Common myeloid progenitor, CD34-positive (primary cell): ENCODE data around the gene NADSYN1.

Source experiments
- CTCF ChIA-PET: fragments of 350-600 bp; sonication (Branson Sonifier 250); formaldehyde crosslinking; loops from one replicate; lab custom pipeline; 2021; ENCODE audit warnings: antibody characterized with exemption; lab: Charles Lee
- POLR2A ChIA-PET: fragments of 350-600 bp; sonication (Branson Sonifier 250); formaldehyde crosslinking; loops from one replicate; lab custom pipeline; 2021; ENCODE audit warnings: antibody characterized with exemption; lab: Charles Lee
- DNase-seq, 3 donors: peaks; one replicate each; pipeline versions ENCODE4 v3.0.0 to v3.0.0-alpha.2; 2013
- H3K27ac ChIP-seq, 2 experiments: 1 replicate in 1 of 2; 2 replicates in 1 of 2; pipeline ENCODE4 v1.7.0; 2013; ENCODE audit warnings: inconsistent platforms in 2 of 2, low read length in 2 of 2, mild to moderate bottlenecking in 2 of 2, low read depth in 1 of 2, moderate library complexity in 1 of 2; ENCODE audit not compliant: severe bottlenecking in 2 of 2, insufficient read depth in 1 of 2, poor library complexity in 1 of 2
- H3K27me3 ChIP-seq, 5 experiments: replicated peaks in 2 of 5; 1 replicate in 3 of 5; 2 replicates in 2 of 5; pipeline versions ENCODE4 v1.6.1 to v1.7.0; 2013; ENCODE audit warnings: low read length in 4 of 5, mild to moderate bottlenecking in 2 of 5, moderate library complexity in 2 of 5, inconsistent platforms in 1 of 5; ENCODE audit not compliant: insufficient read depth in 5 of 5, control insufficient read depth in 4 of 5
- H3K36me3 ChIP-seq, 4 experiments: 1 replicate in 2 of 4; 2 replicates in 2 of 4; pipeline versions ENCODE4 v1.6.1 to v1.7.0; 2013; ENCODE audit warnings: low read length in 3 of 4, control low read depth in 1 of 4, mild to moderate bottlenecking in 1 of 4; ENCODE audit not compliant: control insufficient read depth in 4 of 4, insufficient read depth in 4 of 4
- H3K4me1 ChIP-seq, 4 experiments: 1 replicate in 3 of 4; 2 replicates in 1 of 4; pipeline versions ENCODE4 v1.6.1 to v1.7.1; 2013; ENCODE audit warnings: low read length in 3 of 4, mild to moderate bottlenecking in 3 of 4, control low read depth in 1 of 4, inconsistent platforms in 1 of 4, moderate library complexity in 1 of 4; ENCODE audit not compliant: control insufficient read depth in 4 of 4, insufficient read depth in 4 of 4; ENCODE audit errors: control extremely low read depth in 1 of 4
- H3K4me3 ChIP-seq, 7 experiments: 1 replicate in 4 of 7; 2 replicates in 3 of 7; pipeline versions ENCODE4 v1.5.1 to v1.7.0; 2013; ENCODE audit warnings: mild to moderate bottlenecking in 7 of 7, low read length in 6 of 7, moderate library complexity in 6 of 7, inconsistent platforms in 2 of 7, low read depth in 2 of 7, control low read depth in 1 of 7; ENCODE audit not compliant: insufficient read depth in 4 of 7, control insufficient read depth in 1 of 7; ENCODE audit errors: extremely low read depth in 1 of 7
- H3K9me3 ChIP-seq, 5 experiments: 1 replicate in 4 of 5; 2 replicates in 1 of 5; pipeline versions ENCODE4 v1.6.1 to v1.7.1; 2013; ENCODE audit warnings: low read length in 4 of 5, mild to moderate bottlenecking in 2 of 5, inconsistent platforms in 1 of 5, low read depth in 1 of 5, moderate library complexity in 1 of 5; ENCODE audit not compliant: control insufficient read depth in 4 of 5, insufficient read depth in 2 of 5; ENCODE audit errors: control extremely low read depth in 1 of 5
- WGBS: methylation state at CpG from one replicate; pipeline ENCODE4 v1.1.5; 2013; ENCODE audit not compliant: insufficient coverage; 5-methylcytosine and 5-hydroxymethylcytosine counted together

NADSYN1 gene

DNA sequence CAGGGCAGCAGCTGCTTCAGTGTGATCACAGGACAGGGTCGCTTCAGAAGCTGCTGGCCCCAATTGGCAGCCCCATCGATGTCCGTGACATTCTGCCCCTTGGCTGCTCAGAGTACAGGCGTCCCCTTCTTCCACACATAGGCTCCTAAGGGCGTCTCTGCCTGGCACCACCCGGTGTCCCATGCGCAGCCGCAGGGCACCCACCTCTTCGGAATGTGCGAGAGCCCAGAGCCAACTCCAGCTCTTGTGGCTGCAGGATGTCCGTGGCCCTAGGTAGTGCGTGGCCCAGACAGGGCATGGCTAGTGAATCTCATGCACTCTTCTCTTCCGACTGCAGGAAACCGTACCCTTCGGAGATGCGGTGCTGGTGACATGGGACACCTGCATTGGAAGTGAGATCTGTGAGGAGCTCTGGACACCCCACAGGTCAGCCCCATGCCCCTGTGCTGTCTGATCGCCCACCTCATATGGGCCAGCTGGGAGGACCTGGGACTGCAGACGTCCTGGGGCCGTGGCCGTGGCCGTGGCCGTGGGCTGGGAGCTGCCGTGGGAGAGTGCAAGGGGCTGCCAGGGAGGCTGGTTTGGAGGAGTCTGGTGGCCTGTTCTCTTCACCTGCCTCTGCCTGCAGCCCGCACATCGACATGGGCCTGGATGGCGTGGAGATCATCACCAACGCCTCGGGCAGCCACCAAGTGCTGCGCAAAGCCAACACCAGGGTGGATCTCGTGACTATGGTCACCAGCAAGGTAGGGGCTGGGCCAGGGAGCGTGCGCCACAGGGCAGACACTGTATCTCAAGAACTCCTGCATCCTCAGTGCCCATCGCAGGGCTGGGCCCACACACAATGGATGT lies 20.2 kb downstream of the NADSYN1 start:
- H3K36me3 ChIP-seq, result peaks cover 5 to 73% (median 62%) of the 10 kb centered on the region in 4 experiments
- no peak overlapping the region for H3K27ac ChIP-seq
- peaks cover 0 to 4% (median 0%) of the 10 kb centered on the region in 5 experiments for H3K9me3 ChIP-seq
- H3K4me3 ChIP-seq, result no peak overlapping the region
- no peaks in the 10 kb centered on the region for H3K4me1 ChIP-seq
- ChIA-PET CTCF (no interaction called here), POLR2A (no interaction called here)
- H3K27me3 ChIP-seq, result no peaks in the 10 kb centered on the region
- no peak for DNase-seq
- WGBS, result 99% methylated on average over 32 of the region's 33 CpGs

DNA sequence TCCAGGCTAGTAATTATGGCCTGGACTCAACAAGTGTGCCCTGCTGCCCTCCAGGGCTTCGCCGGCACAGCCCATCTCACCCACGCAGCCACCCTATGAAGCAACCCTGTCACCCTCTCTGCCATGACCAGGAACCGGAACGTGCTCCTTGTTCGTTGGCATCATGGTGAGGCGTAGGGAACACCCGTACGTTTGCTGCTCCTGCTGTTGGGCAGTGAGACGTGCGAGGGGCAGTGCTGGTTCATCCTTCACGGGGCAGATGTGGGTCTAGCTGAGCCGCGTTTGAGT lies 20.7 kb downstream of the NADSYN1 start:
- Histone ChIP-seq H3K27ac (no peak overlapping the region), H3K27me3 (no peaks in the 10 kb centered on the region), H3K9me3 (peaks cover 0 to 4% (median 0%) of the 10 kb centered on the region in 5 experiments), H3K4me3 (no peak overlapping the region), H3K36me3 (peaks cover 5 to 79% (median 67%) of the 10 kb centered on the region in 4 experiments), H3K4me1 (no peaks in the 10 kb centered on the region)
- DNase-seq, result no peak
- CTCF ChIA-PET, result no interaction called here
- 99% methylated on average over 14 of the region's 14 CpGs for WGBS
- POLR2A ChIA-PET, result no interaction called here

DNA sequence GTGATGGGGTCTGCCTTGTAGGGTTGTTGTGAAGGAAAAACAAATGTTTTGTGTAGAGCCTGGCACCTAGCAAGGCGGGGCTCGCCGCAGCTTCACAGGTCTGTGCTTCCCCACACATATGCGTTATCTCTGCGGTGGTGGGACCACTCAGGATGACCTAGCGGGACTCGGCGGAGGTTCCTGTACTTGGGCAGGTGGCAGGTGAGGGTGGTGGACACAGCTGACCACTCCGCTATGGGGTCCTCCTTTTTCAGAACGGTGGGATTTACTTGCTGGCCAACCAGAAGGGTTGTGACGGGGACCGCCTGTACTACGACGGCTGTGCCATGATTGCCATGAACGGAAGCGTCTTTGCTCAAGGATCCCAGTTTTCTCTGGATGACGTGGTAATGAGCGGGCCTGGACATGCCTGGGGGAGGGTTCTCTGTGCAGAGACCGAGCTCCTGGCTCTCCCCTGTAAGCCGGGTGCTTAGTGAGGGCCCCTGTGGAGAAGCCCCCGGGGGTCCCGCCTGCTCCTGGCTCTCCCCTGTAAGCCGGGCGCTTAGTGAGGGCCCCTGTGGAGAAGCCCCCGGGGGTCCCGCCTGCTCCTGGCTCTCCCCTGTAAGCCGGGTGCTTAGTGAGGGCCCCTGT lies 21.3 kb downstream of the NADSYN1 start:
- Histone ChIP-seq H3K4me3 (no peak overlapping the region), H3K27ac (no peak overlapping the region), H3K9me3 (peaks cover 0 to 1% (median 0%) of the 10 kb centered on the region in 5 experiments), H3K4me1 (no peaks in the 10 kb centered on the region), H3K36me3 (peaks cover 5 to 80% (median 72%) of the 10 kb centered on the region in 4 experiments), H3K27me3 (no peaks in the 10 kb centered on the region)
- WGBS, result 96% methylated on average over 24 of the region's 27 CpGs
- no peak for DNase-seq
- ChIA-PET CTCF (no interaction called here), POLR2A (no interaction called here)

DNA sequence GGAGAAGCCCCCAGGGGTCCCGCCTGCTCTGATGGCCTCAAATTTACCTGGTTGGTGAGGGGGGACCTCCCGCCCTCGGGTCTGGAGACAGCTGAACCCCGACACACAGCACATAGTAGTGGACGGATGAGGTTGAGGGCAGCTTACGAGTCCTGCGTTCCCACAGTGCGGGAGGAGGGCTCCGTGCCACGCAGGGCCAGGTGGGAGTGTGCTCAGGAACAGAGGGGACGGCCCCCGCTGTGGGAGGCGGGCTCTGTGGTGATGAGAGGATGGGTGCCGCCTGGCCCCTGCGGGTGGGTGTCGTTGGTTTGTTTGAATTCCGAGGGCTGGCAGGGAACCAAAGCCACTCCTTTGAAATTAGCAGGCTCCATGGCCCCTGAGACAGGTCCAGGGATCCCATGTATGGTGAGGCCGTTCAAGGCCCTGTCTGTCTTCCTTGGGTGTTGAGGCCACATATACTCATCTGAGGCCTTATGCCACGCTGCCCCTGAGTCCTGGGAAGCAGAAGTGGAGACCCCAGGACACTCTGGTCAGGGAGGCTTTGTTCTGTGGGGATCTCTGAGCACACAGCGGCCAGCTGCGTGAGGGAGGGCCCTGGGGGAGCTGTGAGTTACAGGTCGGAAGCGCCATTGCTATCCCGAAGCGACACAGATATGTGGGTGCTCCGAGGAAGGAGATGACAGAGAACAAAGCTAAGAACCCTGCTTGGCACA lies 21.9 kb downstream of the NADSYN1 start:
- DNase-seq, result no peak
- ChIA-PET POLR2A (no interaction called here), CTCF (no interaction called here)

DNA sequence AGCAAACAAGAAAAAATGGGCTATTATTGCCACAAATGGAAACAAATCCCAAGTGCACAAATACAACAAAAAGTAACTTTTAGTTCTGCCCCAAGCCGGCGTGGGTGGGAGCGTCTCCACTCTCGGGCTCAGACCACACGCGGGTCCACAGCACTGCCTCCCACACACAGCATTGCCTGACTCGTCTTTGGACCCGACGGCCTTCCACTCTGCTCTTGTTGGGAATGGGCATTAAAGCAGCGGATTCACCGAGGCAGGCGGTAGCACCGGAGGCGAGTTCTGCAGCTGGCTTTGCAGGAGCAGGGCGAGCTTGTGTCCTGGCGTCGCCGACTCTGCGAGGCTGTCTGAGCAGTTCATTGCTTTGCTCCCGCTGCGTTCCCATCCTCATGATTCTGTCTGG lies 23.0 kb downstream of the NADSYN1 start:
- Histone ChIP-seq H3K27me3 (no peaks in the 10 kb centered on the region), H3K27ac (no peak overlapping the region), H3K36me3 (peaks cover 5 to 96% (median 82%) of the 10 kb centered on the region in 4 experiments), H3K4me1 (no peaks in the 10 kb centered on the region), H3K9me3 (no peaks in the 10 kb centered on the region), H3K4me3 (no peak overlapping the region)
- ChIA-PET POLR2A (no interaction called here), CTCF (no interaction called here)
- no peak for DNase-seq
- 97% methylated on average over 21 of the region's 21 CpGs for WGBS

More for the DNA sequence above, 21.9 kb downstream of the NADSYN1 start:
- H3K9me3 ChIP-seq, result no peaks in the 10 kb centered on the region
- H3K27me3 ChIP-seq, result no peaks in the 10 kb centered on the region
- WGBS, result 96% methylated on average over 25 of the region's 26 CpGs
- H3K36me3 ChIP-seq, result peaks cover 5 to 87% (median 78%) of the 10 kb centered on the region in 4 experiments
- H3K4me3 ChIP-seq, result no peak overlapping the region
- H3K27ac ChIP-seq, result no peak overlapping the region
- H3K4me1 ChIP-seq, result no peaks in the 10 kb centered on the region

DNA sequence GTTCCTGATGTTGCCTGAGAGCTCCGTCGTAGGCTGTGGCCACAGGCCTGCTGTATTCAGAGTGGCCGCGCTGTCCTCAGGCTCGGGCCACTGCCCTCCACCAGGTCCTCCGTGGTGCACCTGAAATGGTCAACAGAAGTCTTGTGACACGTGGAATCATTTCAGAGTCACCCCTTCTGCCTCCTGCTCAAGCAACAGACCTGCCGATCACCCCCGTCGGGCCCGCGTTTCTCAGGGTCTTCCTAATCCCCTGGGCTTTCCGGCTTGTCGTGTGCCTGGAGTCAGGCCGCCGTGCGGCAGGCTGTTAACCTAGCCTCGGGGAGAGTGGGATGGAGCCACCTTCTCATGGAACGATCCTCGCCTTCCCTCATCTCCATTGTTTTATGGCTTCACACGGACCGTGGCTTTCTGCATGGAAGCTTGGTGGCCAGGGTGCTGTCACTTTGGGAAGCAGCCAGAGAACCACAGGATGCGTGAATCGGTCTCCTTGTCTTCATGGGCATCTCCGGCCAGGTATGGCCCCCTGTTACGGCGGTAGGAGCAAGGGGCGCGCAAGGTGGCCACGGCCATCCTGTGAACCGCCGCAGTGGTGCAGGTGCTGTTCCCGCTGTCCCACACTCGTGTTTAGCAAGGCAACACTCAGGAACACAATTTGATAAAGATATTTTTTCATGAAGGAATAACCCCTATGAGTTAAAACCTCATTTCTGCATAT lies 24.1 kb downstream of the NADSYN1 start:
- Histone ChIP-seq H3K27me3 (no peaks in the 10 kb centered on the region), H3K4me3 (no peak overlapping the region), H3K36me3 (peaks cover 5 to 96% (median 86%) of the 10 kb centered on the region in 4 experiments), H3K4me1 (no peaks in the 10 kb centered on the region), H3K27ac (no peak overlapping the region), H3K9me3 (no peaks in the 10 kb centered on the region)
- POLR2A ChIA-PET, result no interaction called here
- WGBS, result 93% methylated on average over 34 of the region's 34 CpGs
- DNase-seq, result no peak
- CTCF ChIA-PET, result no interaction called here
